ENCODE data around the gene DBT.

DNA sequence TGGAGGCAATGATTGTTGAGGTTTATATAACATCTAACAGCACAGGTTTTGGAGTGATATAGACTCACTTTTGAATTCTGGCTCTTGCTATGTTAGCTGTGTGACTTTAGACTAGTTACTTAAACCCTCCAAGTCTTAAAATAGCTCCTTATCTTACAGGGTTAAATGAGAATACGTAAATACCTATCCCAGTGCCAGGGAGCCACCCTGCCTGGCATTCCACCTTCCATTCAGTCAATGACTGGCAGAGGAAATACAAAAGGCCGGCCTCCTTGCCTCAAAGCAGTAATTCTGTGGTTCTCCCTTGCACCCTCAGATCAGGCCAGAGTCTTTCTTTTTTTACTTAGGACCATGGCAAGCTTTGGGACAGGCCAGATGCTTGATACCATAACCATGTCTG lies 31.8 kb downstream of the DBT start:
- no peak for TF ChIP-seq SUZ12 (IDR thresholded peaks at IDR 0.05)
- TF ChIP-seq FOXM1 (IDR thresholded peaks at IDR 0.05; ENCODE audit: borderline replicate concordance) = no peak
- TF ChIP-seq SP1 (IDR thresholded peaks at IDR 0.05) = no peak
- no peak for TF ChIP-seq FOXA1 (IDR thresholded peaks at IDR 0.05)

Data from HEK293T (cell line).